HEK293 (cell line): ENCODE data around the gene HS6ST3.

ENCODE experiments used
- BCL11A ChIP-seq: fragments of 450-650 bp; formaldehyde crosslinking; IDR thresholded peaks from 2 replicates; pipeline ENCODE4 v1.5.1; 2016; ENCODE audit warnings: low read depth, missing biosample characterization, missing genetic modification characterization
- FEZF1 ChIP-seq: fragments of 450-650 bp; formaldehyde crosslinking; IDR thresholded peaks from 2 replicates; pipeline ENCODE4 v1.5.1; 2016; ENCODE audit warnings: missing biosample characterization, missing genetic modification characterization
- HOXA7 ChIP-seq: sonication (generic); formaldehyde crosslinking; IDR thresholded peaks from 2 replicates; pipeline ENCODE4 v1.8.1; 2022; ENCODE audit warnings: missing genetic modification reagents, borderline replicate concordance
- KLF1 ChIP-seq: fragments of 450-650 bp; formaldehyde crosslinking; IDR thresholded peaks from 2 replicates; pipeline ENCODE4 v1.5.1; 2016; ENCODE audit warnings: missing biosample characterization, missing genetic modification characterization
- REPIN1 ChIP-seq: fragments of 450-650 bp; formaldehyde crosslinking; IDR thresholded peaks from 2 replicates; pipeline ENCODE4 v1.5.1; 2017; ENCODE audit warnings: missing biosample characterization, missing genetic modification characterization, low read depth
- ZBTB48 ChIP-seq: fragments of 450-650 bp; formaldehyde crosslinking; IDR thresholded peaks from 2 replicates; pipeline ENCODE4 v1.5.1; 2016; ENCODE audit warnings: missing biosample characterization, missing genetic modification characterization
- ZFP3 ChIP-seq: fragments of 450-650 bp; formaldehyde crosslinking; IDR thresholded peaks from 2 replicates; pipeline ENCODE4 v1.5.1; 2016; ENCODE audit warnings: low read depth, missing biosample characterization, missing genetic modification characterization
- ZNF248 ChIP-seq: fragments of 450-650 bp; formaldehyde crosslinking; IDR thresholded peaks from 2 replicates; pipeline ENCODE4 v1.5.1; 2017; ENCODE audit warnings: missing biosample characterization, missing genetic modification characterization
- ZNF701 ChIP-seq: fragments of 450-650 bp; formaldehyde crosslinking; IDR thresholded peaks from 2 replicates; pipeline ENCODE4 v1.5.1; 2016; ENCODE audit warnings: missing biosample characterization, missing genetic modification characterization
- ZNF776 ChIP-seq: fragments of 450-650 bp; formaldehyde crosslinking; IDR thresholded peaks from 2 replicates; pipeline ENCODE4 v1.5.0; 2017; ENCODE audit warnings: missing biosample characterization, missing genetic modification characterization, borderline replicate concordance
- ZNF777 ChIP-seq: fragments of 450-650 bp; formaldehyde crosslinking; IDR thresholded peaks from 2 replicates; pipeline ENCODE4 v1.5.1; 2017; ENCODE audit warnings: missing biosample characterization, missing genetic modification characterization, borderline replicate concordance
- TF ChIP-seq, protein P1 (sequence below): fragments of 450-650 bp; formaldehyde crosslinking; IDR thresholded peaks from 2 replicates; pipeline ENCODE4 v1.5.1; 2016; ENCODE audit warnings: missing biosample characterization, missing genetic modification characterization
- TF ChIP-seq, protein P2 (sequence below): fragments of 450-650 bp; formaldehyde crosslinking; optimal IDR thresholded peaks from 2 replicates; pipeline ENCODE3; 2016; ENCODE audit warnings: missing biosample characterization, mild to moderate bottlenecking, missing genetic modification characterization
- TF ChIP-seq, protein P3 (sequence below): fragments of 450-650 bp; formaldehyde crosslinking; IDR thresholded peaks from 2 replicates; pipeline ENCODE4 v1.5.1; 2016; ENCODE audit warnings: missing biosample characterization, missing genetic modification characterization

DNA sequence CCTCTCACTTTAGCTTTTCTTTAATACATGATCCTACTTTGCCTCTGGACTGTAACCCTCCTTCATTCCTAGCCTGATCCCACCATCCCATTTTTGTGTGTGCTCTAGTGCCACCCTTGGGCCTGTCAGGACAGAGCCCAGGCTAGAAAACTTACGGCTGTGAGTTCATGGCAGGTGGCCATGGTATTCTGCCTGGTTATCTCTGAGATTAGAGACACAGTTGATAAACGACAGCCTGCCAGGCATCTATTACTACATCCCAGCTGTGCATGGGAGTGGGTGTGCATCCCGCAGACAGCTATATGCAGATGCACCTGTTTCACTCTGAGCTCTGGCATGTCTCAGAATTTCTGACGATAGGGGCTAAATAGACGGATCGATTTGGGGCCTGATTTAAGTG, 110.9 kb downstream of the HS6ST3 start:
- TF ChIP-seq FEZF1 (tag by site-specific recombination): no peak
- TF ChIP-seq BCL11A (tag by site-specific recombination): no peak
- TF ChIP-seq, protein P1, sequence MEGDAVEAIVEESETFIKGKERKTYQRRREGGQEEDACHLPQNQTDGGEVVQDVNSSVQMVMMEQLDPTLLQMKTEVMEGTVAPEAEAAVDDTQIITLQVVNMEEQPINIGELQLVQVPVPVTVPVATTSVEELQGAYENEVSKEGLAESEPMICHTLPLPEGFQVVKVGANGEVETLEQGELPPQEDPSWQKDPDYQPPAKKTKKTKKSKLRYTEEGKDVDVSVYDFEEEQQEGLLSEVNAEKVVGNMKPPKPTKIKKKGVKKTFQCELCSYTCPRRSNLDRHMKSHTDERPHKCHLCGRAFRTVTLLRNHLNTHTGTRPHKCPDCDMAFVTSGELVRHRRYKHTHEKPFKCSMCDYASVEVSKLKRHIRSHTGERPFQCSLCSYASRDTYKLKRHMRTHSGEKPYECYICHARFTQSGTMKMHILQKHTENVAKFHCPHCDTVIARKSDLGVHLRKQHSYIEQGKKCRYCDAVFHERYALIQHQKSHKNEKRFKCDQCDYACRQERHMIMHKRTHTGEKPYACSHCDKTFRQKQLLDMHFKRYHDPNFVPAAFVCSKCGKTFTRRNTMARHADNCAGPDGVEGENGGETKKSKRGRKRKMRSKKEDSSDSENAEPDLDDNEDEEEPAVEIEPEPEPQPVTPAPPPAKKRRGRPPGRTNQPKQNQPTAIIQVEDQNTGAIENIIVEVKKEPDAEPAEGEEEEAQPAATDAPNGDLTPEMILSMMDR (tag by site-specific recombination): no peak
- TF ChIP-seq ZBTB48: no peak
- TF ChIP-seq HOXA7 (CRISPR knock-in tag): no peak
- no peak for TF ChIP-seq ZFP3 (tag by site-specific recombination)
- no peak for TF ChIP-seq KLF1 (tag by site-specific recombination)
- TF ChIP-seq ZNF776: no peak
- TF ChIP-seq, protein P2, sequence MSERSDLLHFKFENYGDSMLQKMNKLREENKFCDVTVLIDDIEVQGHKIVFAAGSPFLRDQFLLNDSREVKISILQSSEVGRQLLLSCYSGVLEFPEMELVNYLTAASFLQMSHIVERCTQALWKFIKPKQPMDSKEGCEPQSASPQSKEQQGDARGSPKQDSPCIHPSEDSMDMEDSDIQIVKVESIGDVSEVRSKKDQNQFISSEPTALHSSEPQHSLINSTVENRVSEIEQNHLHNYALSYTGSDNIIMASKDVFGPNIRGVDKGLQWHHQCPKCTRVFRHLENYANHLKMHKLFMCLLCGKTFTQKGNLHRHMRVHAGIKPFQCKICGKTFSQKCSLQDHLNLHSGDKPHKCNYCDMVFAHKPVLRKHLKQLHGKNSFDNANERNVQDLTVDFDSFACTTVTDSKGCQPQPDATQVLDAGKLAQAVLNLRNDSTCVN: no peak
- no peak for TF ChIP-seq ZNF701 (tag by site-specific recombination)
- TF ChIP-seq, protein P3, sequence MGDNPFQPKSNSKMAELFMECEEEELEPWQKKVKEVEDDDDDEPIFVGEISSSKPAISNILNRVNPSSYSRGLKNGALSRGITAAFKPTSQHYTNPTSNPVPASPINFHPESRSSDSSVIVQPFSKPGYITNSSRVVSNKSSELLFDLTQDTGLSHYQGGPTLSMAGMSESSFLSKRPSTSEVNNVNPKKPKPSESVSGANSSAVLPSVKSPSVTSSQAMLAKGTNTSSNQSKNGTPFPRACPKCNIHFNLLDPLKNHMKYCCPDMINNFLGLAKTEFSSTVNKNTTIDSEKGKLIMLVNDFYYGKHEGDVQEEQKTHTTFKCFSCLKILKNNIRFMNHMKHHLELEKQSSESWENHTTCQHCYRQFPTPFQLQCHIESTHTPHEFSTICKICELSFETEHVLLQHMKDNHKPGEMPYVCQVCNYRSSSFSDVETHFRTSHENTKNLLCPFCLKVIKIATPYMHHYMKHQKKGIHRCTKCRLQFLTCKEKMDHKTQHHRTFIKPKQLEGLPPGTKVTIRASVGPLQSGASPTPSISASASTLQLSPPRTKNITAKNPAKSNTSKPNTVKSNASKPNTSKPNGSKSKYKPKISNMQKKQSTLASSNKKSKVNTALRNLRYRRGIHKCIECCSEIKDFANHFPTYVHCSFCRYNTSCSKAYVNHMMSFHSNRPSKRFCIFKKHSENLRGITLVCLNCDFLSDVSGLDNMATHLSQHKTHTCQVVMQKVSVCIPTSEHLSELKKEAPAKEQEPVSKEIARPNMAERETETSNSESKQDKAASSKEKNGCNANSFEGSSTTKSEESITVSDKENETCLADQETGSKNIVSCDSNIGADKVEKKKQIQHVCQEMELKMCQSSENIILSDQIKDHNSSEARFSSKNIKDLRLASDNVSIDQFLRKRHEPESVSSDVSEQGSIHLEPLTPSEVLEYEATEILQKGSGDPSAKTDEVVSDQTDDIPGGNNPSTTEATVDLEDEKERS (tag by site-specific recombination): no peak
- TF ChIP-seq REPIN1: no peak
- TF ChIP-seq ZNF248 (tag by site-specific recombination): no peak
- no peak for TF ChIP-seq ZNF777
